Measurements from ENCODE around the gene TES. TPM values are rescaled to one million over a fixed set of nuclear protein-coding genes. Genes with fewer than 3 reads are reported as not detected.

Gene TES
- total and polyA plus RNA-seq, 4 donors = 51.9 to 105 (median 78.0) TPM

- WGBS, 2 donors = 60 to 82% methylated on average over 2 of the region's 2 CpGs
- ATAC-seq (ENCODE audit: insufficient read depth, low FRiP score) (no peak), DNase-seq (no peak)
- Histone ChIP-seq H3K9me3 (ENCODE audit: control insufficient read depth in 4 of 4, insufficient read depth in 3 of 4, low read length in 3 of 4) (no peaks in the 10 kb centered on the region), H3K4me1 (ENCODE audit: control insufficient read depth in 5 of 5, insufficient read depth in 5 of 5, low read length in 5 of 5) (peaks cover 0 to 3% (median 0%) of the 10 kb centered on the region in 5 donors), H3K27me3 (ENCODE audit: control insufficient read depth in 3 of 3, insufficient read depth in 3 of 3, low read length in 2 of 3) (no peaks in the 10 kb centered on the region), H3K4me3 (no peak overlapping the region), H3K36me3 (ENCODE audit: control insufficient read depth in 4 of 4, insufficient read depth in 4 of 4, low read length in 4 of 4) (no peaks in the 10 kb centered on the region), H3K9ac (ENCODE audit: insufficient read depth in 1 of 2, low read length in 2 of 2) (no peak overlapping the region), H3K27ac (ENCODE audit: low read depth in 1 of 2, low read length in 1 of 2) (no peak overlapping the region)
- TF ChIP-seq CTCF (IDR thresholded peaks at IDR 0.05; ENCODE audit: control extremely low read depth, extremely low read depth) = no peak
These were observed 44.2 kb upstream of the TES start for GRCh38 chr7:116166156-116166555.

- H3K4me1 ChIP-seq (ENCODE audit: control insufficient read depth in 5 of 5, insufficient read depth in 5 of 5, low read length in 5 of 5) = peaks cover 0 to 3% (median 0%) of the 10 kb centered on the region in 5 donors
- 49 to 71% methylated on average over 4 of the region's 4 CpGs for WGBS, 2 donors
- ATAC-seq (ENCODE audit: insufficient read depth, low FRiP score) = no peak
- DNase-seq = no peak
- no peak for TF ChIP-seq CTCF (IDR thresholded peaks at IDR 0.05; ENCODE audit: control extremely low read depth, extremely low read depth)
- no peak overlapping the region for H3K4me3 ChIP-seq
- H3K27me3 ChIP-seq (ENCODE audit: control insufficient read depth in 3 of 3, insufficient read depth in 3 of 3, low read length in 2 of 3) = no peaks in the 10 kb centered on the region
- no peaks in the 10 kb centered on the region for H3K36me3 ChIP-seq (ENCODE audit: control insufficient read depth in 4 of 4, insufficient read depth in 4 of 4, low read length in 4 of 4)
- H3K9ac ChIP-seq (ENCODE audit: insufficient read depth in 1 of 2, low read length in 2 of 2) = no peak overlapping the region
- no peaks in the 10 kb centered on the region for H3K9me3 ChIP-seq (ENCODE audit: control insufficient read depth in 4 of 4, insufficient read depth in 3 of 4, low read length in 3 of 4)
- H3K27ac ChIP-seq (ENCODE audit: low read depth in 1 of 2, low read length in 1 of 2) = no peak overlapping the region
These were observed 43.2 kb upstream of the TES start for GRCh38 chr7:116167177-116167576.

- Histone ChIP-seq H3K9me3 (ENCODE audit: control insufficient read depth in 4 of 4, insufficient read depth in 3 of 4, low read length in 3 of 4) (no peaks in the 10 kb centered on the region), H3K36me3 (ENCODE audit: control insufficient read depth in 4 of 4, insufficient read depth in 4 of 4, low read length in 4 of 4) (no peaks in the 10 kb centered on the region), H3K4me1 (ENCODE audit: control insufficient read depth in 5 of 5, insufficient read depth in 5 of 5, low read length in 5 of 5) (peaks cover 0 to 3% (median 0%) of the 10 kb centered on the region in 5 donors), H3K4me3 (no peak overlapping the region), H3K9ac (ENCODE audit: insufficient read depth in 1 of 2, low read length in 2 of 2) (no peak overlapping the region), H3K27ac (ENCODE audit: low read depth in 1 of 2, low read length in 1 of 2) (no peak overlapping the region), H3K27me3 (ENCODE audit: control insufficient read depth in 3 of 3, insufficient read depth in 3 of 3, low read length in 2 of 3) (no peaks in the 10 kb centered on the region)
- 63 to 68% methylated on average over 1 of the region's 1 CpG for whole genome bisulfite sequencing, 2 donors
- ATAC-seq (ENCODE audit: insufficient read depth, low FRiP score) (no peak), DNase-seq (peak in 1 of 3 donors; percentile 11)
- TF ChIP-seq CTCF (IDR thresholded peaks at IDR 0.05; ENCODE audit: control extremely low read depth, extremely low read depth) = no peak
These were observed 41.3 kb upstream of the TES start for GRCh38 chr7:116169060-116169459.

- Histone ChIP-seq H3K4me3 (no peak overlapping the region), H3K36me3 (ENCODE audit: control insufficient read depth in 4 of 4, insufficient read depth in 4 of 4, low read length in 4 of 4) (no peaks in the 10 kb centered on the region), H3K4me1 (ENCODE audit: control insufficient read depth in 5 of 5, insufficient read depth in 5 of 5, low read length in 5 of 5) (peaks cover 0 to 3% (median 0%) of the 10 kb centered on the region in 5 donors), H3K9ac (ENCODE audit: insufficient read depth in 1 of 2, low read length in 2 of 2) (no peak overlapping the region), H3K9me3 (ENCODE audit: control insufficient read depth in 4 of 4, insufficient read depth in 3 of 4, low read length in 3 of 4) (no peaks in the 10 kb centered on the region), H3K27me3 (ENCODE audit: control insufficient read depth in 3 of 3, insufficient read depth in 3 of 3, low read length in 2 of 3) (no peaks in the 10 kb centered on the region), H3K27ac (ENCODE audit: low read depth in 1 of 2, low read length in 1 of 2) (no peak overlapping the region)
- peak in 2 of 3 donors; percentile 14 to 15 for DNase-seq
- TF ChIP-seq CTCF (IDR thresholded peaks at IDR 0.05; ENCODE audit: control extremely low read depth, extremely low read depth) = no peak
- ATAC-seq (ENCODE audit: insufficient read depth, low FRiP score) = no peak
These were observed 40.2 kb upstream of the TES start for GRCh38 chr7:116170180-116170579.

All from lung (tissue), 12 donors.